ENCODE data around the gene AGR2. TPM values are rescaled to one million over a fixed set of nuclear protein-coding genes. Genes with fewer than 3 reads are reported as not detected.

AGR2 gene
- polyA plus RNA-seq, 1 of the 3 experiments (the other 2 are of a cell fraction), result not detected

DNA sequence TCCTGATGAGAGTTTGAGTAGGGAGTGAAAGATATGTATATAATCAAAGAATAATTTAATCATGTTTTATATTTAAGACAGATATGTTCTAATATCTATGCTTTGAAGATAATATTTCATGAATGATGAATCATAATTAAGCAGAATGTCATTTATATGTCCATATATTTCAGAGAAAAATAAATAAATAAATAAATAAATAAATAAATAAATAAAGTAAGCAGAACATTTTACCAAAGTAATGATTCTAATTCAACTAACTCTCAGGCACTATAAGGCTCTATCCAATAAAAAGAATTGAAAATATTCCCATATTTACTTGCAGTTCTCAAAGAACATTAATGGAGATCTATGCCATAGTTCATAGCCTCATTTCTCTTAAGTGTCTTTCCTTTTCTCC, 40.9 kb upstream of the AGR2 start:
- H2AFZ ChIP-seq (ENCODE audit: low read depth), result no peak overlapping the region
- H3K4me1 ChIP-seq (ENCODE audit: control insufficient read depth in 1 of 2, insufficient read depth in 2 of 2, low read depth in 1 of 2, low read length in 1 of 2), result peaks cover 0 to 4% of the 10 kb centered on the region in 2 experiments; a peak in 1 of 4 replicates
- H3K36me3 ChIP-seq (replicated peaks in 1 of 2; ENCODE audit: control insufficient read depth in 1 of 2, insufficient read depth in 2 of 2, low read length in 1 of 2), result no peaks in the 10 kb centered on the region
- H3K9me2 ChIP-seq, result no peaks in the 10 kb centered on the region
- no peak overlapping the region for H3K27ac ChIP-seq (ENCODE audit: low read depth in 2 of 2, low read length in 1 of 2)
- ChIA-PET POLR2A (no interaction called here), CTCF (interaction anchor here (1.7 kb wide), 1 partner anchor 72 kb away, joined by 3 read pairs; no protein-coding TSS in a partner anchor)
- 0 out of 2 replicates have a peak, but pooled peaks cover 11% of the 10 kb centered on the region for H3K27me3 ChIP-seq (ENCODE audit: insufficient read depth)
- H3K4me2 ChIP-seq, result no peak overlapping the region
- H3K79me2 ChIP-seq (ENCODE audit: insufficient read depth), result no peaks in the 10 kb centered on the region
- no peak overlapping the region for H3K9ac ChIP-seq
- no peak for DNase-seq
- H3F3A ChIP-seq (replicated peaks; ENCODE audit: insufficient read depth), result no peaks in the 10 kb centered on the region
- no peaks in the 10 kb centered on the region for H3K9me3 ChIP-seq
- no peak for TF ChIP-seq GABPA (IDR thresholded peaks at IDR 0.05; ENCODE audit: low read depth)
- TF ChIP-seq SMC3 (IDR thresholded peaks at IDR 0.05; ENCODE audit: low read depth, low read length), result no peak
- no peak for TF ChIP-seq GATA2 (CRISPR knock-in tag; IDR thresholded peaks at IDR 0.05)
- TF ChIP-seq TAF1 (IDR thresholded peaks at IDR 0.05; ENCODE audit: borderline replicate concordance, low read depth, low read length), result no peak
- TF ChIP-seq MAX (IDR thresholded peaks at IDR 0.05; ENCODE audit: low read depth), result no peak
- TF ChIP-seq REST (IDR thresholded peaks at IDR 0.05; ENCODE audit: low read depth, low read length), result no peak
- no peak for TF ChIP-seq YY1 (IDR thresholded peaks at IDR 0.05; ENCODE audit: low read depth)
- no peak for TF ChIP-seq EP300 (IDR thresholded peaks at IDR 0.05; ENCODE audit: borderline replicate concordance in 1 of 2, low read depth in 1 of 2, low read length in 1 of 2)
- TF ChIP-seq NFIC (IDR thresholded peaks at IDR 0.05; ENCODE audit: borderline replicate concordance), result no peak
- TF ChIP-seq IRF3 (IDR thresholded peaks at IDR 0.05; ENCODE audit: low read depth, low read length), result no peak
- no peak overlapping the region for H3K4me3 ChIP-seq (ENCODE audit: low read depth in 2 of 2, low read length in 1 of 2)
- H4K20me1 ChIP-seq (ENCODE audit: insufficient read depth), result no peaks in the 10 kb centered on the region

- ChIA-PET CTCF (interaction anchor here (1.0 to 1.2 kb wide), 2 partner anchors 41 to 56 kb away, joined by 3 to 4 read pairs; no protein-coding TSS in a partner anchor), POLR2A (no interaction called here)
- no peaks in the 10 kb centered on the region for H3K9me3 ChIP-seq
- no peak overlapping the region for H3K9ac ChIP-seq
- no peak overlapping the region for H3K4me2 ChIP-seq
- H3K36me3 ChIP-seq (replicated peaks in 1 of 2; ENCODE audit: control insufficient read depth in 1 of 2, insufficient read depth in 2 of 2, low read length in 1 of 2), result no peaks in the 10 kb centered on the region
- no peaks in the 10 kb centered on the region for H4K20me1 ChIP-seq (ENCODE audit: insufficient read depth)
- no peaks in the 10 kb centered on the region for H3K79me2 ChIP-seq (ENCODE audit: insufficient read depth)
- 7% methylated on average over 4 of the region's 4 CpGs for WGBS (ENCODE audit: low lambda C conversion rate)
- no peak overlapping the region for H3K27ac ChIP-seq (ENCODE audit: low read depth in 2 of 2, low read length in 1 of 2)
- TF ChIP-seq YY1 (IDR thresholded peaks at IDR 0.05; ENCODE audit: low read depth) (no peak), REST (IDR thresholded peaks at IDR 0.05; ENCODE audit: low read depth, low read length) (no peak), CHD2 (IDR thresholded peaks at IDR 0.05; ENCODE audit: low read length, partially characterized antibody) (no peak), FOSL2 (IDR thresholded peaks at IDR 0.05; ENCODE audit: borderline replicate concordance, low read depth) (no peak), NRF1 (IDR thresholded peaks at IDR 0.05; ENCODE audit: low read depth, low read length) (no peak), ELF1 (IDR thresholded peaks at IDR 0.05) (no peak), SMC3 (IDR thresholded peaks at IDR 0.05; ENCODE audit: low read depth, low read length) (no peak), TAF1 (IDR thresholded peaks at IDR 0.05; ENCODE audit: borderline replicate concordance, low read depth, low read length) (no peak), RFX5 (IDR thresholded peaks at IDR 0.05; ENCODE audit: low read length) (no peak), MAX (IDR thresholded peaks at IDR 0.05; ENCODE audit: low read depth) (no peak), JUND (IDR thresholded peaks at IDR 0.05) (no peak), MEF2A (IDR thresholded peaks at IDR 0.05; ENCODE audit: borderline replicate concordance, low read depth) (no peak)
- no peak for DNase-seq
- H3K9me2 ChIP-seq, result no peaks in the 10 kb centered on the region
- H3K4me1 ChIP-seq (ENCODE audit: control insufficient read depth in 1 of 2, insufficient read depth in 2 of 2, low read depth in 1 of 2, low read length in 1 of 2), result no peaks in the 10 kb centered on the region; a peak in 1 of 4 replicates
- H3K27me3 ChIP-seq (ENCODE audit: insufficient read depth), result no peaks in the 10 kb centered on the region
- H3K4me3 ChIP-seq (ENCODE audit: low read depth in 2 of 2, low read length in 1 of 2), result no peak overlapping the region
- 0 out of 2 replicates have a peak overlapping the region, but pooled peaks have one; percentile 14 for H2AFZ ChIP-seq (ENCODE audit: low read depth)
- H3F3A ChIP-seq (replicated peaks; ENCODE audit: insufficient read depth), result no peaks in the 10 kb centered on the region
These were observed 36.9 kb upstream of the AGR2 start for GRCh38 chr7:16841681-16842080.
